Omental fat pad (tissue), 4 donors: ENCODE results near the gene COMMD6. TPM values are rescaled to one million over a fixed set of nuclear protein-coding genes. Genes with fewer than 3 reads are reported as not detected.
A peak's percentile ranks its signal among the peaks of the same experiment; 100 is the strongest.

Source experiments
- ATAC-seq: fragments of 150-250 bp; one replicate; pipeline ENCODE4 v1.9.1; 2016; ENCODE audit warnings: mild to moderate bottlenecking, moderate library complexity; ENCODE audit not compliant: low FRiP score
- DNase-seq: peaks from one replicate; pipeline ENCODE4 v3.0.0-alpha.2; 2019; ENCODE audit warnings: low spot score
- CTCF ChIP-seq, 3 donors: fragments of 450-650 bp; IDR thresholded peaks; one replicate each; pipeline ENCODE4 v1.5.1; 2016 to 2017; ENCODE audit warnings: antibody characterized with exemption in 3 of 3, mild to moderate bottlenecking in 3 of 3, moderate library complexity in 2 of 3
- total RNA-seq, 4 donors: library from RNA; depleted of rRNA; stranded (reverse); fragments of >200 nt; gene quantifications; one replicate each; pipeline ENCODE4 v1.1.0, GENCODE V29; 2016

Gene COMMD6
- total RNA-seq, 4 donors from 2014 or later: 42.9 to 60.8 (median 52.8) TPM

- no peak for TF ChIP-seq CTCF (IDR thresholded peaks at IDR 0.05)
- ATAC-seq: no peak
Measured at GRCh38 chr13:75494491-75494890, 43.1 kb downstream of the COMMD6 start.

GRCh38 chr13:75493156-75493555, 44.5 kb downstream of the COMMD6 start:
- ATAC-seq (no peak), DNase-seq (no peak)
- TF ChIP-seq CTCF (IDR thresholded peaks at IDR 0.05): no peak

More at GRCh38 chr13:75494491-75494890, 43.1 kb downstream of the COMMD6 start:
- no peak for DNase-seq

GRCh38 chr13:75492389-75492788, 45.3 kb downstream of the COMMD6 start:
- ATAC-seq (no peak), DNase-seq (no peak)
- TF ChIP-seq CTCF (IDR thresholded peaks at IDR 0.05): no peak

GRCh38 chr13:75491376-75491775, 46.3 kb downstream of the COMMD6 start:
- TF ChIP-seq CTCF (IDR thresholded peaks at IDR 0.05): no peak

GRCh38 chr13:75489502-75490263, 48.0 kb downstream of the COMMD6 start:
- DNase-seq: no peak
- TF ChIP-seq CTCF (IDR thresholded peaks at IDR 0.05): no peak
- ATAC-seq: peak; percentile 81

More at GRCh38 chr13:75491376-75491775, 46.3 kb downstream of the COMMD6 start:
- DNase-seq (no peak), ATAC-seq (no peak)

- no peak for DNase-seq
- no peak for ATAC-seq
- no peak for TF ChIP-seq CTCF (IDR thresholded peaks at IDR 0.05)
Measured at GRCh38 chr13:75486146-75487062, 51.2 kb downstream of the COMMD6 start.
